IMR-90 (cell line): ENCODE data around the gene OCEL1. TPM values are rescaled to one million over a fixed set of nuclear protein-coding genes. Genes with fewer than 3 reads are reported as not detected.

Source experiments
- ATAC-seq: fragments of 200-7000 bp; cut with Tn5 transposase; 2 replicates; pipeline ENCODE4 v1.9.1; 2020; ENCODE audit warnings: low read depth, mild to moderate bottlenecking, moderate library complexity
- BruUV-seq: library from RNA; stranded (reverse); fragments of 400-500 nt; replicated peaks from 2 replicates; lab custom pipeline; 2021; lab: Mats Ljungman, UMichigan
- CTCF ChIA-PET: fragments of 300-600 bp; formaldehyde crosslinking; extraction: SDS; loops from one replicate; lab custom pipeline; 2021; ENCODE audit warnings: antibody characterized with exemption; lab: Yijun Ruan, JAX
- POLR2A ChIA-PET: fragments of 300-600 bp; sonication (Branson Sonifier 250); formaldehyde crosslinking; loops from one replicate; lab custom pipeline; 2022; ENCODE audit warnings: antibody characterized with exemption; ENCODE audit not compliant: unreplicated experiment; lab: Charles Lee
- DNase-seq: peaks from one replicate; pipeline ENCODE4 v3.0.0; 2013
- H2AFZ ChIP-seq: replicated peaks from 2 replicates; pipeline ENCODE3; 2013; ENCODE audit warnings: low read length, mild to moderate bottlenecking; ENCODE audit not compliant: poor library complexity
- H2AK5ac ChIP-seq: 2 replicates; pipeline ENCODE4 v1.6.1; 2013; ENCODE audit warnings: low read depth, low read length, inconsistent platforms
- H2AK9ac ChIP-seq: replicated peaks from 2 replicates; pipeline ENCODE3; 2013; ENCODE audit warnings: mild to moderate bottlenecking, low read depth, low read length, moderate library complexity; ENCODE audit not compliant: poor library complexity
- H2BK120ac ChIP-seq: 2 replicates; pipeline ENCODE4 v1.6.1; 2013; ENCODE audit warnings: low read depth, low read length, inconsistent platforms
- H2BK15ac ChIP-seq: 3 replicates; pipeline ENCODE4 v1.6.1; 2013; ENCODE audit warnings: low read depth, low read length, inconsistent platforms
- H2BK20ac ChIP-seq: 2 replicates; pipeline ENCODE4 v1.6.1; 2013; ENCODE audit warnings: low read depth, mild to moderate bottlenecking, inconsistent platforms, low read length, moderate library complexity
- H2BK5ac ChIP-seq: 2 replicates; pipeline ENCODE4 v1.6.1; 2013; ENCODE audit warnings: mild to moderate bottlenecking, low read depth, low read length, inconsistent platforms; ENCODE audit not compliant: poor library complexity, severe bottlenecking
- H3K14ac ChIP-seq: replicated peaks from 2 replicates; pipeline ENCODE4 v1.6.1; 2013; ENCODE audit warnings: low read depth, low read length, inconsistent platforms
- H3K18ac ChIP-seq: 2 replicates; pipeline ENCODE4 v1.6.1; 2013; ENCODE audit warnings: low read depth, low read length, control low read depth
- H3K23ac ChIP-seq: 2 replicates; pipeline ENCODE4 v1.6.1; 2013; ENCODE audit warnings: low read depth, low read length, inconsistent platforms
- H3K27ac ChIP-seq: 2 replicates; pipeline ENCODE4 v1.5.1; 2013; ENCODE audit warnings: mild to moderate bottlenecking, control low read depth, low read length; ENCODE audit not compliant: insufficient read depth
- H3K27me3 ChIP-seq: 2 replicates; pipeline ENCODE4 v1.6.1; 2013; ENCODE audit warnings: low read length; ENCODE audit not compliant: control insufficient read depth, insufficient read depth
- H3K36me3 ChIP-seq: 2 replicates; pipeline ENCODE4 v1.6.1; 2013; ENCODE audit warnings: low read length, mixed read lengths; ENCODE audit not compliant: control insufficient read depth, insufficient read depth
- H3K4ac ChIP-seq: 2 replicates; pipeline ENCODE4 v1.6.1; 2013; ENCODE audit warnings: low read depth, low read length, inconsistent platforms
- H3K4me1 ChIP-seq: 2 replicates; pipeline ENCODE4 v1.6.1; 2013; ENCODE audit warnings: low read length, mixed read lengths; ENCODE audit not compliant: control insufficient read depth, insufficient read depth
- H3K4me2 ChIP-seq: 2 replicates; pipeline ENCODE4 v1.6.1; 2013; ENCODE audit warnings: low read depth, mild to moderate bottlenecking, control low read depth, low read length, moderate library complexity
- H3K4me3 ChIP-seq: 2 replicates; pipeline ENCODE4 v1.5.1; 2013; ENCODE audit warnings: low read depth, mild to moderate bottlenecking, control low read depth, low read length, moderate library complexity; ENCODE audit not compliant: insufficient read depth
- H3K56ac ChIP-seq: 2 replicates; pipeline ENCODE4 v1.6.1; 2013; ENCODE audit warnings: low read length, inconsistent platforms; ENCODE audit not compliant: insufficient read depth; ENCODE audit errors: extremely low read depth
- H3K79me1 ChIP-seq, 2 experiments: 2 replicates each; pipeline ENCODE4 v1.6.1; 2013; ENCODE audit warnings: low read length in 2 of 2, inconsistent platforms in 1 of 2, low read depth in 1 of 2
- H3K9ac ChIP-seq: 2 replicates; pipeline ENCODE4 v1.6.1; 2013; ENCODE audit warnings: low read depth, low read length, control low read depth
- H3K9me1 ChIP-seq: 2 replicates; pipeline ENCODE4 v1.6.1; 2013; ENCODE audit warnings: low read length, inconsistent platforms; ENCODE audit not compliant: insufficient read depth
- H3K9me3 ChIP-seq: 2 replicates; pipeline ENCODE4 v1.6.1; 2013; ENCODE audit warnings: low read length; ENCODE audit not compliant: control insufficient read depth, insufficient read depth
- H4K20me1 ChIP-seq: 2 replicates; pipeline ENCODE4 v1.6.1; 2013; ENCODE audit warnings: low read length, inconsistent platforms; ENCODE audit not compliant: insufficient read depth
- H4K5ac ChIP-seq: 2 replicates; pipeline ENCODE4 v1.6.1; 2013; ENCODE audit warnings: mild to moderate bottlenecking, low read depth, low read length, control low read depth
- H4K8ac ChIP-seq, 2 experiments: 2 replicates each; pipeline ENCODE4 v1.6.1; 2013; ENCODE audit warnings: low read depth in 2 of 2, low read length in 2 of 2, control low read depth in 1 of 2, inconsistent platforms in 1 of 2
- H4K91ac ChIP-seq: 2 replicates; pipeline ENCODE4 v1.6.1; 2013; ENCODE audit warnings: low read depth, low read length, inconsistent platforms; ENCODE audit not compliant: insufficient read depth
- BHLHE40 ChIP-seq: fragments of 150-350 bp; IDR thresholded peaks from 2 replicates; pipeline ENCODE4 v1.6.1; 2016; ENCODE audit warnings: mild to moderate bottlenecking, low read depth, low read length
- CEBPB ChIP-seq: IDR thresholded peaks from 2 replicates; pipeline ENCODE4 v1.6.1; 2012; ENCODE audit warnings: low read depth, low read length, improper control_type of control experiment
- CHD1 ChIP-seq: IDR thresholded peaks from 2 replicates; pipeline ENCODE4 v1.6.1; 2012; ENCODE audit warnings: low read depth, low read length, improper control_type of control experiment
- FOS ChIP-seq: fragments of 150-350 bp; IDR thresholded peaks from 2 replicates; pipeline ENCODE4 v1.6.1; 2016; ENCODE audit warnings: low read depth, low read length
- MAFK ChIP-seq: IDR thresholded peaks from 2 replicates; pipeline ENCODE4 v1.6.1; 2012; ENCODE audit warnings: low read depth, low read length, improper control_type of control experiment
- MAZ ChIP-seq: IDR thresholded peaks from 2 replicates; pipeline ENCODE4 v1.6.1; 2012; ENCODE audit warnings: low read depth, mild to moderate bottlenecking, low read length, improper control_type of control experiment, moderate library complexity, borderline replicate concordance
- MXI1 ChIP-seq: IDR thresholded peaks from 2 replicates; pipeline ENCODE4 v1.6.1; 2012; ENCODE audit warnings: low read depth, mild to moderate bottlenecking, low read length, moderate library complexity, borderline replicate concordance
- NFE2L2 ChIP-seq: fragments of 150-350 bp; IDR thresholded peaks from 2 replicates; pipeline ENCODE4 v1.6.1; 2016; ENCODE audit warnings: low read depth, mild to moderate bottlenecking, low read length
- POLR2A ChIP-seq: IDR thresholded peaks from 2 replicates; pipeline ENCODE4 v1.6.1; 2012; ENCODE audit warnings: mild to moderate bottlenecking, low read depth, low read length
- RAD21 ChIP-seq: IDR thresholded peaks from 2 replicates; pipeline ENCODE4 v1.6.1; 2012; ENCODE audit warnings: low read length, improper control_type of control experiment
- RCOR1 ChIP-seq: IDR thresholded peaks from 2 replicates; pipeline ENCODE4 v1.6.1; 2012; ENCODE audit warnings: mild to moderate bottlenecking, low read length, improper control_type of control experiment; ENCODE audit not compliant: insufficient replicate concordance
- RFX5 ChIP-seq: IDR thresholded peaks from 2 replicates; pipeline ENCODE4 v1.8.0; 2012; ENCODE audit warnings: low read depth, mild to moderate bottlenecking, low read length, moderate library complexity
- SMC3 ChIP-seq: fragments of 150-350 bp; IDR thresholded peaks from 2 replicates; pipeline ENCODE4 v1.6.1; 2016; ENCODE audit warnings: low read depth, mild to moderate bottlenecking, antibody characterized with exemption, low read length, moderate library complexity
- WGBS, 2 experiments: methylation state at CpG; one replicate each; pipeline versions ENCODE4 v1.1.5 to v1.1.7; 2013; ENCODE audit warnings: missing lambda C conversion rate in 2 of 2; ENCODE audit not compliant: insufficient read length in 1 of 2; ENCODE audit errors: extremely low coverage in 2 of 2; 5-methylcytosine and 5-hydroxymethylcytosine counted together
- dilution Hi-C: fragments of 300-500 bp; cut with HindIII; formaldehyde crosslinking; loops from one replicate; pipeline ENCODE4 v1.14.3; 2018; ENCODE audit warnings: low sequenced_read_pairs; ENCODE audit not compliant: unreplicated experiment
- in situ Hi-C: fragments of 300-500 bp; cut with MboI; formaldehyde crosslinking; loops from 3 replicates; pipeline ENCODE4 v1.14.3; 2019; ENCODE audit warnings: low sequenced_read_pairs, inconsistent platforms, mixed read lengths
- intact Hi-C: fragments of 100-400 bp; cut with micrococcal nuclease; formaldehyde crosslinking; loops from 2 replicates; pipeline ENCODE4 v1.10.0; 2022
- polyA plus RNA-seq, 3 experiments: library from polyadenylated mRNA; depleted of rRNA; stranded (reverse); fragments of >200 nt; gene quantifications; 2 replicates each; pipeline ENCODE4 v1.2.3, GENCODE V29; 2012; ENCODE audit warnings: low replicate concordance in 1 of 3
- total RNA-seq: library from RNA; depleted of rRNA; stranded (reverse); fragments of >200 nt; gene quantifications from 2 replicates; pipeline ENCODE4 v1.2.3, GENCODE V29; 2012
- TF ChIP-seq, protein P1 (sequence below): conservative IDR thresholded peaks from 2 replicates; pipeline ENCODE4 v1.5.1; 2012; ENCODE audit warnings: mild to moderate bottlenecking, low read depth, low read length, improper control_type of control experiment
- TF ChIP-seq, protein P2 (sequence below): fragments of 150-350 bp; IDR thresholded peaks from 2 replicates; pipeline ENCODE4 v1.6.1; 2017; ENCODE audit warnings: mild to moderate bottlenecking, antibody characterized with exemption, low read length, low read depth

OCEL1 gene
- total and polyA plus RNA-seq, 2 of the 4 experiments (the other 2 are of a cell fraction) = 1.1 to 7.2 TPM

DNA sequence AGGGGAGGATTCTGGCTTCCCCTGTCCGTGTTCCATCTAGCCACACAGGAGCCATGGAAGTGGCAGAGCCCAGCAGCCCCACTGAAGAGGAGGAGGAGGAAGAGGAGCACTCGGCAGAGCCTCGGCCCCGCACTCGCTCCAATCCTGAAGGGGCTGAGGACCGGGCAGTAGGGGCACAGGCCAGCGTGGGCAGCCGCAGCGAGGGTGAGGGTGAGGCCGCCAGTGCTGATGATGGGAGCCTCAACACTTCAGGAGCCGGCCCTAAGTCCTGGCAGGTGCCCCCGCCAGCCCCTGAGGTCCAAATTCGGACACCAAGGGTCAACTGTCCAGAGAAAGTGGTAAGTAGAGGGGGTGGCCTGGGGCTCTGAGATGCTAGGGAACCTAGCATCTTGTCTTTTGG lies 42.7 kb downstream of the OCEL1 start:
- H4K8ac ChIP-seq = no peak overlapping the region
- peaks cover 0 to 23% of the 10 kb centered on the region in 2 experiments; a peak in 2 of 4 replicates for H3K79me1 ChIP-seq
- in situ Hi-C loops (no loop called here), intact Hi-C loops (no loop called here), dilution Hi-C loops (no loop called here)
- no peak overlapping the region for H3K18ac ChIP-seq
- no peak overlapping the region for H2BK15ac ChIP-seq
- no peak overlapping the region for H3K9ac ChIP-seq
- no peak overlapping the region for H2BK5ac ChIP-seq
- H3K9me1 ChIP-seq = no peaks in the 10 kb centered on the region
- no peak for ATAC-seq
- TF ChIP-seq MXI1 = no peak
- TF ChIP-seq, protein P1, sequence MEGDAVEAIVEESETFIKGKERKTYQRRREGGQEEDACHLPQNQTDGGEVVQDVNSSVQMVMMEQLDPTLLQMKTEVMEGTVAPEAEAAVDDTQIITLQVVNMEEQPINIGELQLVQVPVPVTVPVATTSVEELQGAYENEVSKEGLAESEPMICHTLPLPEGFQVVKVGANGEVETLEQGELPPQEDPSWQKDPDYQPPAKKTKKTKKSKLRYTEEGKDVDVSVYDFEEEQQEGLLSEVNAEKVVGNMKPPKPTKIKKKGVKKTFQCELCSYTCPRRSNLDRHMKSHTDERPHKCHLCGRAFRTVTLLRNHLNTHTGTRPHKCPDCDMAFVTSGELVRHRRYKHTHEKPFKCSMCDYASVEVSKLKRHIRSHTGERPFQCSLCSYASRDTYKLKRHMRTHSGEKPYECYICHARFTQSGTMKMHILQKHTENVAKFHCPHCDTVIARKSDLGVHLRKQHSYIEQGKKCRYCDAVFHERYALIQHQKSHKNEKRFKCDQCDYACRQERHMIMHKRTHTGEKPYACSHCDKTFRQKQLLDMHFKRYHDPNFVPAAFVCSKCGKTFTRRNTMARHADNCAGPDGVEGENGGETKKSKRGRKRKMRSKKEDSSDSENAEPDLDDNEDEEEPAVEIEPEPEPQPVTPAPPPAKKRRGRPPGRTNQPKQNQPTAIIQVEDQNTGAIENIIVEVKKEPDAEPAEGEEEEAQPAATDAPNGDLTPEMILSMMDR = no peak
- TF ChIP-seq RAD21 = no peak
- TF ChIP-seq RFX5 = no peak
- TF ChIP-seq, protein P2, sequence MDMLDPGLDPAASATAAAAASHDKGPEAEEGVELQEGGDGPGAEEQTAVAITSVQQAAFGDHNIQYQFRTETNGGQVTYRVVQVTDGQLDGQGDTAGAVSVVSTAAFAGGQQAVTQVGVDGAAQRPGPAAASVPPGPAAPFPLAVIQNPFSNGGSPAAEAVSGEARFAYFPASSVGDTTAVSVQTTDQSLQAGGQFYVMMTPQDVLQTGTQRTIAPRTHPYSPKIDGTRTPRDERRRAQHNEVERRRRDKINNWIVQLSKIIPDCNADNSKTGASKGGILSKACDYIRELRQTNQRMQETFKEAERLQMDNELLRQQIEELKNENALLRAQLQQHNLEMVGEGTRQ = no peak
- TF ChIP-seq RCOR1 = no peak
- TF ChIP-seq CEBPB = no peak
- TF ChIP-seq MAFK = no peak
- TF ChIP-seq NFE2L2 = no peak
- no peak for TF ChIP-seq CHD1
- TF ChIP-seq SMC3 = no peak
- TF ChIP-seq POLR2A = no peak
- TF ChIP-seq FOS = no peak
- TF ChIP-seq MAZ = no peak
- TF ChIP-seq BHLHE40 = no peak
- peak overlapping the region; percentile 55 for H2AK9ac ChIP-seq
- WGBS, 2 experiments = 97% methylated on average over 6 of the region's 13 CpGs; no CpG with 5 or more reads in 1 of the 2 experiments
- CTCF ChIA-PET = no interaction called here
- H3K4ac ChIP-seq = no peak overlapping the region
- no peak overlapping the region for H3K4me2 ChIP-seq
- peaks cover 17% of the 10 kb centered on the region; the same call in 1 of the 2 replicates for H3K36me3 ChIP-seq
- no peak overlapping the region for H2AK5ac ChIP-seq
- H3K27me3 ChIP-seq = no peaks in the 10 kb centered on the region
- H3K4me3 ChIP-seq = no peak overlapping the region
- BruUV-seq = no TSS peak
- H3K56ac ChIP-seq = no peak overlapping the region
- H2BK120ac ChIP-seq = no peak overlapping the region
- H3K14ac ChIP-seq = no peak overlapping the region
- H4K5ac ChIP-seq = no peak overlapping the region
- POLR2A ChIA-PET = no interaction called here
- no peaks in the 10 kb centered on the region for H3K9me3 ChIP-seq
- no peaks in the 10 kb centered on the region for H4K20me1 ChIP-seq
- no peak overlapping the region for H2BK20ac ChIP-seq
- no peak overlapping the region for H3K23ac ChIP-seq
- DNase-seq = no peak
- H3K4me1 ChIP-seq = no peaks in the 10 kb centered on the region; the same call in 1 of the 2 replicates
- H3K27ac ChIP-seq = no peak overlapping the region
- no peak overlapping the region for H2AFZ ChIP-seq
- no peak overlapping the region for H4K91ac ChIP-seq
